Mesodermal cell (in vitro differentiated cells): ENCODE data around the gene LRRC70.

Source experiments
- H3K27ac ChIP-seq: 2 replicates; pipeline ENCODE4 v1.7.0; 2013; ENCODE audit warnings: mild to moderate bottlenecking, low read depth, low read length, moderate library complexity; ENCODE audit not compliant: severe bottlenecking
- H3K36me3 ChIP-seq: 2 replicates; pipeline ENCODE4 v1.7.1; 2013; ENCODE audit warnings: mild to moderate bottlenecking, low read length, moderate library complexity; ENCODE audit not compliant: control insufficient read depth, insufficient read depth
- H3K4me1 ChIP-seq: one replicate; pipeline ENCODE4 v1.7.1; 2013; ENCODE audit warnings: mild to moderate bottlenecking, low read length; ENCODE audit not compliant: insufficient read depth, control insufficient read depth, poor library complexity, severe bottlenecking
- H3K4me3 ChIP-seq: 2 replicates; pipeline ENCODE4 v1.7.0; 2013; ENCODE audit warnings: low read length, control low read depth, mild to moderate bottlenecking; ENCODE audit not compliant: insufficient read depth, poor library complexity, severe bottlenecking; ENCODE audit errors: extremely low read depth
- H3K9me3 ChIP-seq: 2 replicates; pipeline ENCODE4 v1.7.1; 2013; ENCODE audit warnings: mild to moderate bottlenecking, low read length, moderate library complexity; ENCODE audit not compliant: control insufficient read depth
- whole genome bisulfite sequencing, 2 experiments: methylation state at CpG; one replicate each; pipeline ENCODE4 v1.1.5; 2013; ENCODE audit warnings: missing lambda C conversion rate in 2 of 2; ENCODE audit not compliant: insufficient coverage in 2 of 2; 5-methylcytosine and 5-hydroxymethylcytosine counted together

LRRC70 gene

GRCh38 chr5:62589504-62589903 is 10.9 kb downstream of the LRRC70 start:
- Histone ChIP-seq H3K9me3 (no peaks in the 10 kb centered on the region), H3K36me3 (peaks cover 36% of the 10 kb centered on the region), H3K4me1 (peaks cover 5% of the 10 kb centered on the region), H3K27ac (no peak overlapping the region), H3K4me3 (no peak overlapping the region)
- WGBS, 2 experiments = 97% methylated on average over 2 of the region's 2 CpGs; no CpG with 5 or more reads in 1 of the 2 experiments

- Histone ChIP-seq H3K27ac (no peak overlapping the region), H3K9me3 (no peaks in the 10 kb centered on the region), H3K4me3 (no peak overlapping the region), H3K36me3 (peaks cover 43% of the 10 kb centered on the region), H3K4me1 (peaks cover 5% of the 10 kb centered on the region)
- 100% methylated on average over 1 of the region's 2 CpGs; no CpG with 5 or more reads in 1 of the 2 experiments for WGBS, 2 experiments
These were observed 11.8 kb downstream of the LRRC70 start for GRCh38 chr5:62590387-62590786.

GRCh38 chr5:62592558-62592957 is 13.9 kb downstream of the LRRC70 start:
- Histone ChIP-seq H3K9me3 (no peaks in the 10 kb centered on the region), H3K36me3 (peaks cover 45% of the 10 kb centered on the region), H3K27ac (peak overlapping the region; percentile 18), H3K4me1 (no peaks in the 10 kb centered on the region), H3K4me3 (no peak overlapping the region)
- WGBS, 2 experiments = 88 to 97% methylated on average over 3 to 5 of the region's 8 CpGs

GRCh38 chr5:62593331-62593730 is 14.7 kb downstream of the LRRC70 start:
- WGBS, 2 experiments = no CpG with 5 or more reads among the region's 1 CpG
- no peaks in the 10 kb centered on the region for H3K4me1 ChIP-seq
- peaks cover 45% of the 10 kb centered on the region for H3K36me3 ChIP-seq
- H3K27ac ChIP-seq = peak overlapping the region; percentile 18
- H3K9me3 ChIP-seq = no peaks in the 10 kb centered on the region
- H3K4me3 ChIP-seq = no peak overlapping the region

- H3K9me3 ChIP-seq = no peaks in the 10 kb centered on the region
- 82 to 93% methylated on average over 3 of the region's 3 CpGs for WGBS, 2 experiments
- H3K4me1 ChIP-seq = no peaks in the 10 kb centered on the region
- no peak overlapping the region for H3K27ac ChIP-seq
- no peak overlapping the region for H3K4me3 ChIP-seq
- H3K36me3 ChIP-seq = peaks cover 45% of the 10 kb centered on the region
These were observed 15.9 kb downstream of the LRRC70 start for GRCh38 chr5:62594364-62594984.

GRCh38 chr5:62596096-62596495 is 17.5 kb downstream of the LRRC70 start:
- Histone ChIP-seq H3K9me3 (no peaks in the 10 kb centered on the region), H3K4me1 (no peaks in the 10 kb centered on the region), H3K36me3 (peaks cover 45% of the 10 kb centered on the region), H3K4me3 (no peak overlapping the region), H3K27ac (no peak overlapping the region)
- WGBS, 2 experiments = 100% methylated on average over 1 of the region's 1 CpG; no CpG with 5 or more reads in 1 of the 2 experiments

GRCh38 chr5:62596691-62597090 is 18.1 kb downstream of the LRRC70 start:
- WGBS, 2 experiments = 100% methylated on average over 1 of the region's 1 CpG; no CpG with 5 or more reads in 1 of the 2 experiments
- Histone ChIP-seq H3K36me3 (peaks cover 43% of the 10 kb centered on the region), H3K9me3 (no peaks in the 10 kb centered on the region), H3K4me3 (no peak overlapping the region), H3K27ac (no peak overlapping the region), H3K4me1 (no peaks in the 10 kb centered on the region)

- 100% methylated on average over 1 of the region's 2 CpGs for WGBS, 2 experiments
These were observed 18.7 kb downstream of the LRRC70 start for GRCh38 chr5:62597314-62597713.

GRCh38 chr5:62600560-62601252 is 22.1 kb downstream of the LRRC70 start:
- 83 to 84% methylated on average over 3 of the region's 3 CpGs for WGBS, 2 experiments
- H3K36me3 ChIP-seq = peaks cover 28% of the 10 kb centered on the region

More at GRCh38 chr5:62597314-62597713, 18.7 kb downstream of the LRRC70 start:
- Histone ChIP-seq H3K4me1 (no peaks in the 10 kb centered on the region), H3K9me3 (no peaks in the 10 kb centered on the region), H3K36me3 (peaks cover 39% of the 10 kb centered on the region), H3K27ac (no peak overlapping the region), H3K4me3 (no peak overlapping the region)

GRCh38 chr5:62603934-62604333 is 25.3 kb downstream of the LRRC70 start:
- H3K27ac ChIP-seq = no peak overlapping the region
- H3K36me3 ChIP-seq = peaks cover 19% of the 10 kb centered on the region
- WGBS, 2 experiments = 93 to 100% methylated on average over 2 to 3 of the region's 5 CpGs
- peaks cover 4% of the 10 kb centered on the region for H3K4me1 ChIP-seq
- no peak overlapping the region for H3K4me3 ChIP-seq
- H3K9me3 ChIP-seq = no peaks in the 10 kb centered on the region

More at GRCh38 chr5:62600560-62601252, 22.1 kb downstream of the LRRC70 start:
- H3K9me3 ChIP-seq = no peaks in the 10 kb centered on the region
- no peak overlapping the region for H3K27ac ChIP-seq
- H3K4me1 ChIP-seq = no peaks in the 10 kb centered on the region
- no peak overlapping the region for H3K4me3 ChIP-seq

GRCh38 chr5:62605638-62606037 is 27.0 kb downstream of the LRRC70 start:
- Histone ChIP-seq H3K4me3 (no peak overlapping the region), H3K27ac (no peak overlapping the region), H3K36me3 (peaks cover 25% of the 10 kb centered on the region), H3K9me3 (no peaks in the 10 kb centered on the region), H3K4me1 (peaks cover 4% of the 10 kb centered on the region)
- WGBS, 2 experiments = 85 to 100% methylated on average over 2 to 3 of the region's 4 CpGs
